IPS DF 19.7 (cell line): ENCODE measurements around the gene CCDC87.
"Not testable (repeated sequence)": the region's sequence is repeated elsewhere in the genome, so short reads cannot be mapped to it uniquely, and the experiment has no call there.

Experiments used
- DNase-seq: peaks from one replicate; pipeline ENCODE4 v3.0.0-alpha.2; 2013; ENCODE audit warnings: low read depth, low spot score

Gene CCDC87

DNA sequence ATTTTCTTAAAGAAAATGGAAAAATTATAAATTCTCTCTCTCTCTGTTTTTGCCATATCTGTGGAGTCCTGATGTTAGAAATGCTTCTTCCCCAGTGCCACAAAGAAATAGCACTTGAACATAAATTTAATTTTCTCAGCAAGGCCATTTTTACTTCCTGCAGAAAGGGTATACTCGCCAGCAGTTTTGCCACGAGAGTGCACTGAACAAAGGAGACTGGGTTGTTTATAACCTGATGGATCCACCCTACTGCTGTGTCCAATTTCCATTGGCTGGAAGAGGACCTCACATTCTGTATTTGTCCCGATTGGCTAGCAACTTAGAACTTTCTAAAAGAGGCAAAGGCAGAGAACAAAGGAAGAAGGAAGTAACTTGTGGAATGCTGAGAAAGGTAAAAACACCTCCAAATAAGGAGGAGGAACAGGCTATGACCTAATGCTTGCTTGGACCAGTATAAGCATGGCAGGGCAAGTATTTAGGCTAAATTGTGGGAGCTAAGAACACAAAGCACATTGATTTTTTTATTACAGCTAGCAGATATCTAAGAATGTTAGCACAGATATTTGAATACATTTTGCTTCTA lies 10.2 kb downstream of the CCDC87 start:
- DNase-seq: not testable (repeated sequence)

DNA sequence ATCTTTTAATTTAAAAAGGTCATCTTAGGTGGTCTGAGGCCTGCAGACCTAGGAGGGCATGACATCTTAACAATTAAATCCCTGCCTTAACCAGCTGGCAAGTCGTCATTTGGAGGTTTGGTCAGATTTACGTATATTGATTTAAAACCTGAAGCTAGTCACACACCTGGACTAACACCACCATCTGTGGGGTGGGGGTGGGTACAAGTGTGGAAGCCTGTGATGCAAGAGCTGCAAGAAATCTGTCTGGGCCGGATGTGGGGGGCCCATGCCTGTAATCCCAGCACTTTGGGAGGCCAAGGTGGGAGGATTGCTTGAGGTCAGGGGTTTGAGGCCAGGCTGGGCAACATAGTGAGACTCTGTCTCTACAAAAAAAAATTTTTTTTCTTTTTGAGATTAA lies 11.6 kb downstream of the CCDC87 start:
- DNase-seq: no peak

DNA sequence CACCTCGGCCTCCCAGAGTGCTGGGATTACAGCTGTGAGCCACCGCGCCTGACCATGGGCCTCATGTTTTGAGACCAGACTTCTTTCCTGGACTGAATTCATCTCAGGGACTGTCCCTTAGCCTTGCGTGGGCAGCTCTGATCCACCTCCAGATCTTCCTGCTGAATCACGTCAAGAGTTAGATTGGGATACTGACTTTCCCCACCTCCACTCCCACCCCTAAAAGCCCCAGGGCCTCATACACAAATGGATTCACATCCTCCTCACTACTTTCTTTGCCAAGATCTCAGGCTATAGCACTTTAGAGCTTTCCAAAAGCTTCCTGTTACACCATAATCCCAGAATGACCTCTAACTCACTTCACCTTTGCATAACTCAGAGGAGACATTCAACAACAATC lies 12.1 kb downstream of the CCDC87 start:
- DNase-seq: no peak

DNA sequence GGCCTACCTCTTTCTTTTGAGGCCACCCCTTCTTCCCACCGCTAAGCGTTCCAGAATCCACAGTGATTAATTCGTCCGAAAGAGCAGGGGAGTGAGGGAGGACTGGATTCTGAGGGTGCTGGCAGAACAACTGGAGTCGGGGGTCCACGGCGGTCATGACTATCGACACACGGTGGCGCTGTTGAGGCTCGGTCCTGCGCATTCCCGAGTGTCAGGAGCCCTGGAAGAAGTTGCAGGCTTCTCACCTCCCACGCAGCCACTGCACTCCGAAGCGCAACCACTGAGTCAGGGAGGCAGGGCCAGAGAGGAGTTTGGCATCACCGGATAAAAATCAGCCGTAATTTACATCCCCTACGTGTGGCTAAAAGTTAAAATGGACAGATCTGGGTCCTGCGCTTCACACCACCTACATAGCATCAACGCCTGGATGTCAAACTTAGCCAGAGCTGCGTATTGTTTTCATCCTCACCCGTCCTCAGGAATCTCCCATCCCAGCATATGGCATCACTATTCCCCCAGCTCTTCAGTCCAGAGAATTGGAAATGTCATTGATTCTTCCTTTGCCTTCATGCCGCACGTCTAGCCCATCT lies 13.8 kb downstream of the CCDC87 start:
- peak; percentile 47 for DNase-seq

DNA sequence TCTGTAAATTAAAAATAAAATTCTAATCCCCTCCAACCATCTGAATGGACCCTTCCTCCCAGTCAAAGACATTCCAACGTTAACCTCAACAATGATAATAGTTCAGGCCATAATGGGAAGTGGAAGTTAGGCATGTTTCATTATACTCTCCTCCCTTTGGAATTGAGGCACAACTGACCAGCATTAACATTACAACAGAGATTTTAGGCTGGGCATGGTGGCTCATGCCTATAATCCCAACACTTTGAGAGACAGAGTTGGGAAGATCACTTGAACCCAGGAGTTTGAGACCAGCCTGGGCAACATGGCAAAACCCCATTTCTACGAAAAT lies 22.0 kb downstream of the CCDC87 start:
- no peak for DNase-seq

DNA sequence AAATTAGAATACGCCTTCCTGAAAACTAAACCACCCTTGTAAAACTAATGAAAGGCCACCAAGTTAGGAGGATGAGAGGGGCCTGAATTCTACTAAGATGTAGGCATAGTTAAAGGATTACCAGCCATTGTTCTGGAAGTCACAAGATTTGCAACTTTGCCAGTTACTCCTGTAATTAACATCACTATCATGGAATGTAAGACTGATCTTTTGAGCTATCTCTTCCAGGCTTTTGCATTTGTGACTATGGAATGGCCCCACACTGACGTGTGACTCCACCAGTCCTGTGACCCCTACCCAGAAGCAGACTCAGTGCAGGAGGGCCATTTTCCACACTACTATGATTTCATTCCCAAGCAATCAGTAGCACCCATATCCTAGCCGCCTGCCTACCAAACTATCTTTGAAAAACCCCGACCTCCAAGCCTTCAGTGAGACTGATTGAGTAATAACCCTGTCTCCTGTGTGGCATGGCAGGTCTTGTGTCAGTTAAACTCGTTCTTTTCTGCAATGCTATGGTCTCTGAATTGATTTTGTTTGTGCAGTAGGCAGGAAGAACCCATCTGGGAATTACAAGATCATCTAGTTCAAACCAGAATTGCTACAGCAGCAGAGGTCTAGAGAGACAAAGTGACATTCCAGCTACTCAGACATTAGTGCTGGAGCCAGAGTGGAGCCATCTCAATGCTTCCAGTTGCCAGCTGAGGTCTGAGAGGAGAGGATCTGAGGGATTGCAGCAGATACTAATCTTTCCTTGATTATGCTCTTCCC lies 22.6 kb downstream of the CCDC87 start:
- no peak for DNase-seq

DNA sequence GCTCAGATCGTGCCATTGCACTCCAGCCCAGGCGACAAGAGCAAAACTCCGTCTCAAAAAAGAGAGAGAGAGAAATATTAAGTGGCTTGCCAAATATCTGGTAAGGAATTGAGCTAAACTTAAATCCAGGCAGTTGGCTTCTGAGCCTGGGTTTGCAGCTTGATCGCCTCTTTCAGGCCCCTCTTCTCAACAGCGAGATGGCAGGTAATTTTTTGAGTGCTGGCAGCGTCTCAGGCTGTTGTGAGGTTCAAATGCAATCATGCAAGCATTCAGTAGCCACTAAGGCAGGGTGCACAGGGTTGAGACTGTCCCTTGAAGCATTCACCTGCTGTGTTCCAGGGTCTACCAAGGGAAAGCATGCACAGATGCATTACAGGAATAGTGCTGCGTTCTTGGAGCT lies 23.8 kb downstream of the CCDC87 start:
- no peak for DNase-seq

DNA sequence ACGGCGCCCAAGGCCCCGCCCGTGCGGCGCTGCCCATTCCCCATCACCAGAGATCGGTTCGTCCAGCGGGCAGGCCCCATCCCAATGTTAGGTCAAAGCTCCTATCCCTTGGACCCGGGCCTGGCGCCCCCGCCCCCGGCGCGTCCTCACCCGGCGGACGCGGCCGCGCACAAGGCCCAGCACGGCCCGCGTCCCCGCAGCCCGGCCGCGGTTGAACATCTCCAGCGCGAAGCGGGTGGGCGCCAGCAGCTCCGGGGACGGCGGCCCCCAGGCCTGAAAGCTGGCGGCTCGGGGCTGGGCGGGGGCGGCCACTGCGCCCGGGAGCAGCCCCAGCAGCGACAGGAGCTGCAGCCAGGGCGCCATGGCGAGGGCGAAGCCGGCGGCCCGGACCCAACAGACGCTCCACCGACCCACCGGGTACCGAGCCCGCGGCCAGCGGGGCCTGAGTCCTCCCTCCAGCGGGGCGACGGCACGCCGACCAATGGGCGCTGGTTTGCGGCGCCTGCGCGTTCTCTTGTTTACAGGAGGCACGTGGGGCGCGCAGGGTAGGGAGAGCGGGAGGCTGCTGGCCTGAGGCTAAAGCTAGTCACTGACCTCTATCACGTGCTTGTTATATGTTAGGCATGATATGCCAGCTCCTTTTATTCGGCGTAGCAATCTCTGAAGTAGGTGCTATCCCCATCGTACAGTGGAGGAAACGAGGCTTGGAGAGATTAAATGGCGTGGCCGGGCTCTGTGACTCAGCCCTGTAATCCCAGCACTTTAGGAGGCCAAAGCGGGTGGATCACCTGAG lies 24.5 kb downstream of the CCDC87 start, which contains the start of gene CTSF:
CTSF (minus strand) TSS at position 483 of the 793 bp plus-strand sequence; CDS start at position 363, 120 bp downstream.
- DNase-seq: no peak

DNA sequence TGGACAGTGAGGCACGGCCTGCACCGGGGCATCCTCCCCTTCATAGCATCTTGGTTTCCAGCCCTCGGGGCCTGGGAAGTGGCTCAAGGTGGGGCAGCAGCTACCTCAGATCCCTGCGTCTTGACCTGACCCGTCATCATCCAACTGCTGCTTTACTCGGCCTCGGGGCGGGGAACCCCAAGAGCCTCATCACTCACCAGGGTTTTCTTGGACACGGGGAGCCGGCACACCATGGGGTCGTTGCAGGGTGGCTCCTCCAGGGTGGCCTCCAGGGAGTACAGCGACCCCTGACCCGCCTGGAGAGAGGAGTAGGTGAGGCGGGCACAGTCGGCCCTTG lies 25.1 kb downstream of the CCDC87 start:
- DNase-seq: no peak

DNA sequence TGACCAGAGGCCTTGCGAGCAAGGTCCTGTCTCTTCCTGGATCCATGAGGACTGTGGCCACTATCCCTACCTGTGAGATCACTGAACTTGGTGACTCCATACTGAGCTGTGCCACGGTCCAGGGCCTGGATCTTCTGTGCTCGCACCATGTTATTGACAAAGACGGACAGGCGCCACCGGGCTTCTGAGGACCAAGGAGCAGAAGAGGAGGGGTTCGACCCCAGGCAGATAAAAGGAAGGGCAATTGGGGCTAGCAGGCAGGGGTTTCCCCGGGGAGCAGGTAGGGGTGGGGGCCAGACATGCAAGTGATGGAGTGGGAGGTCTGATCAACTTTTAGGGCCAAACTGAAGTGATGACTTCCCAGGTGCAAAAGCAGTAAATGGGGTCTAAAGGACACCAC lies 26.6 kb downstream of the CCDC87 start:
- DNase-seq: no peak

DNA sequence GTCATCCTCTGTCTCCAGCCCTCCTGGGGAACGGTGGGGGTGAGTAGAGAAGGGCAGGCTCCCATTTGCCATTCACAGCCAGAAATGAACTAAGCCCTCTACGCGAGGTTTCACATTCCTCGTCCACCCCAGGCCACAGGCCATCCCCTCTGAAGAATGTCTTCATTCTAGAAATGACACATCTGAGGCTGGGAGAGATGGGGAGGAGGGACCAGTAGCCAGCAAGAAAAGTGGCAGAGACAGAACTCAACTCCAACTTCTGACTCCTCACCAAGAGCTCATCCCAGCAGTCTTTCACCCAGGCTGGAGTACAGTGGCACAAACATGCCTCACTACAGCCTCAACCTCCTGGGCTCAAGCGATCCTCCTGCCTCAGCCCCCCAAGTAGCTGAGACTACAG lies 27.9 kb downstream of the CCDC87 start:
- DNase-seq: no peak

DNA sequence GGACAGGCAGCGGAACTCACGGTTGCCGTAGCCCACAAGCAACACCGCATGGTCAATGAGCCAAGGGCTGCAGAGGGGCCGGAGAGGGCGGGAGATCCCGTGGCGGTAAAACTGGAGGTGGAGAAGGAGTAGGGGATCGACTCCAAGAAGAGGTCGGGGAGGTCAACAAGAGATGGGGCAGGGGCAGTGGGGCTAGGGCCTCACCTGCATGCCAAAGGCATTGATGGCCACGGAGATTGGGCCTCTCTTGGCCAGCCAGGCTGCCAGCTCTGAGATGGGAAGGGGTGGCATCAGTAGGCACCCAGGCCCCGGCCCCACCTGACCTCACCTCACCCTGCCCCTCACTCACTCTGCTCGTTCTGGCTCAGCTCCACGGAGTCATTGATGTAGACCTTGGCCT lies 28.3 kb downstream of the CCDC87 start:
- DNase-seq: no peak

DNA sequence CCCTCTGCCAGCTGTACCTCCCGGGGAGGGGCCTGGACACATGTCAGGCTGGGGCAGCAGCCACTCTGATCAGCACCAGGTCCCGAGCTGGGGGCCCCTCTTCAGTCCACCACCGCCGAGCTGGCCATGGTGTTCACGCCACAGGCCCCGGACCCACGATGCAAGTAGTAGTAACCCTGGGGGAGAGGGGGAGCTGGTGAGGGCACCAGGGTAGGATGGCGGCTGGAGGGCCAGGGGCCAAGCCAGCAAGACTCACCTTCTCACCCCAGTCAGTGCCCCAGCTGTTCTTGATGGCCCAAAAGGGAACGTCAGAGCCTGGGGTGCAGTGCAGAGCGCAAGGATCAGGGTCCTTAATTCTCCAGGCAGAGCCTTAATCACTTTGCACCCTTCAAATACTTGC lies 29.0 kb downstream of the CCDC87 start:
- DNase-seq: no peak

DNA sequence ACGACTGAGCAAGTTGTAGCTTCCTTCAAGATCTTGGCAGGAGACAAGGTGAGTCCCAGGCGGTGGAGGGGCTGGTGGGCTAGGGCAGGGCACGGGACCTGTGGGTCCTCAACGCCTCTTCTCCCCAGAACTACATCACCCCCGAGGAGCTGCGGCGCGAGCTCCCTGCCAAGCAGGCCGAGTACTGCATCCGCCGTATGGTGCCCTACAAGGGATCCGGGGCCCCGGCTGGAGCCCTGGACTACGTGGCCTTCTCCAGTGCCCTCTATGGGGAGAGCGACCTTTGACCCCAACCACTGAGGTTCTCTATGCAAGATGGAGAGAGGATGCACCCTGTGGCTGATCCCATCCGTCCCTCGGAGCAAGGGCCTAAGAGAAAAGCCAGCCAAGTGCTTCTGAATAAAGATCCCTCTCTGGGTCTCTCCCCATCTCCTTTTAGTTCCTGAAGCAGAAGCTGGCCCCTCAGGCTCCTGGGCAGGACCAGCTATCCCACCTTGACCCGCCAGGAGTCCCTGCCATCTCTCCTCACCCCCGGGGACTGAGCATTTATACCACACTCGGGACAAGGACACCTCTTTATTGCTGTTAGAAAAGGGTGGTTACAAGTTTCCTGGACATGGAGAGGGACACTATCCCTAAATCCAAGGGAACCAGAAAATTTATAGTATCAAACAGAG lies 29.8 kb downstream of the CCDC87 start:
- no peak for DNase-seq

DNA sequence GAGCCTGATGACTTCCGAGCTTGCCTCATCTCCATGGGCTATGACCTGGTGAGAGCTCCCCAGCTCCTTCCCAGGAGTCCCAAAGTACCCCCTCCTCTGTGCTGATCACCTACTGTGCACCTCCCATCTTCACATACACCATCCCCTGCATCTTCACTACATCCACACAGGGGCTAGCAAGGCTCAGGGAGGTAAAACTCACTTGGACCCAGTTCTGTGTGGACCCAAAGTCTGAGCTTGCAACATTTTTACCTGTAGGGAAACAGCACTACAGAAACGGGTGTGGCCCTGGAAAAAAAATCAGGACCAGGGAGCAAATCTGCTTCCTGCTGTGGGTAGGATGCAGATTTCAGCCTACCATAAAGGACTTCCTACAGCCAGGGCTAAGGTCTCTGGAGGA lies 30.6 kb downstream of the CCDC87 start:
- no peak for DNase-seq

DNA sequence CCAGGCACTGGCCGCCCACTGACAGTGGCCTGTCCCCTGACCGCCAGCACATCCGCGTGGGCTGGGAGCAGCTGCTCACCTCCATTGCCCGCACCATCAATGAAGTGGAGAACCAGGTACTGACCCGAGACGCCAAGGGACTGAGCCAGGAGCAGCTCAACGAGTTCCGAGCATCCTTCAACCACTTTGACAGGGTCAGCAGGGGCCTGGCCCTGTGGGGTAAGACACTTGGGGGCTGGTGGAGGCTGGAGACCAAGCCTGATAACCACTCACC lies 31.0 kb downstream of the CCDC87 start:
- no peak for DNase-seq

DNA sequence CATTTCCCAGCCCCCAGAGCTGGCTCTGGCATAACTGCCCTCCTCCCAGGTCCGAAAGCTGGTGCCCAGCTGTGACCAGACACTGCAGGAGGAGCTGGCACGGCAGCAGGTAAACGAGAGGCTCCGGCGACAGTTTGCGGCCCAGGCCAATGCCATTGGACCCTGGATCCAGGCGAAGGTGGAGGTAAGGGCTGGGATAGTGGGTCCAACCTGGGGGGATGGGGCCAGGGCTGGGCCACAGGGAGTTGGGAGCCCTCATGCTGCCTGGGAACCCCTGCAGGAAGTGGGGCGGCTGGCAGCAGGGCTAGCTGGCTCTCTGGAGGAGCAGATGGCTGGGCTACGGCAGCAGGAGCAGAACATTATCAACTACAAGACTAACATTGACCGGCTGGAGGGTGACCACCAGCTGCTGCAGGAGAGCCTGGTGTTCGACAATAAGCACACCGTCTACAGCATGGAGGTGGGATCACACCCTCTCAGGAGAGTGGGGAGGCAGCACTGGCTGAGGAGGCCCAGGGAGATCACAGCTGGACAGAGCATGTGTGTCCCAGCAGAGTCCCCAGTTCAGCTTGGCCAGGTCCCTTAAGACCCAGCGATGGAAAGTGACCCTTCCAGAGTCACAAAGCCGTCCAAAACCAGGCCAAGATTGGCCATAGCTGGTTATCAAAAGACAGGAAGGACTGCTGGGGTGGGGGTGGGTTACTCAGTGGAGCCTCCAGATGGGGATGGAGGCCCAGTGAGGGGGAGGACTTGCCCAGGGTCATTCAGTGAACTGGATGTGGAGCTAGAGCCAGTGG lies 31.5 kb downstream of the CCDC87 start:
- DNase-seq: no peak

DNA sequence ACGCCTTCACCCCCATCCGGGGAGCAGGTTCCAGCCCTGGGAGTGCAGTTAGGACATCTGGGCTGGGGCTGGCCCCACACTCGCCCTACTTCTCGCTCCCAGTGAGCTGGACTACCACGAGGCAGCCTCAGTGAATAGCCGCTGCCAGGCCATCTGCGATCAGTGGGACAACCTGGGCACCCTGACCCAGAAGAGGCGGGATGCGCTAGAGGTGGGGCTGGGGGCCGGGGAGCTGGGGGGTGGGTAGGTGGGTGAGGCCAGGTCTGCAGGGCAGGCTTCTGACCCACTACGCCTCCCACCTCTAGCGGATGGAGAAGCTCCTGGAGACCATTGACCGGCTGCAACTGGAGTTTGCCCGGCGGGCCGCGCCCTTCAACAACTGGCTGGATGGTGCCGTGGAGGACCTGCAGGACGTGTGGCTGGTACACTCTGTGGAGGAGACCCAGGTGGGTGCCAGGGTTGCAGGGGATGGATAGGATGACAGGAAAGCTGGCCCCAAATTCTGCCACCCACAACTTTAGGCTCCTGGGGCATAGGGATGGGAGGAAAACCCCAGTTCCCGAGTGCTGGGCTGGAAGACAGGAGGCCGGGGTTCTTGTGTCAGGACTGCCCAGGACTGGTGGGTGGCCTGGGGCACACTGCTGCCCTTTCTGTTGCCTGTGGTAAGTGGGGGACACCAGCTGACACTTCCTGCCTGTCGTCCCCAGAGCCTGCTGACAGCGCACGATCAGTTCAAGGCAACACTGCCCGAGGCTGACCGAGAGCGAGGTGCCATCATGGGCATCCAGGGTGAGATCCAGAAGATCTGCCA lies 32.8 kb downstream of the CCDC87 start:
- DNase-seq: no peak

DNA sequence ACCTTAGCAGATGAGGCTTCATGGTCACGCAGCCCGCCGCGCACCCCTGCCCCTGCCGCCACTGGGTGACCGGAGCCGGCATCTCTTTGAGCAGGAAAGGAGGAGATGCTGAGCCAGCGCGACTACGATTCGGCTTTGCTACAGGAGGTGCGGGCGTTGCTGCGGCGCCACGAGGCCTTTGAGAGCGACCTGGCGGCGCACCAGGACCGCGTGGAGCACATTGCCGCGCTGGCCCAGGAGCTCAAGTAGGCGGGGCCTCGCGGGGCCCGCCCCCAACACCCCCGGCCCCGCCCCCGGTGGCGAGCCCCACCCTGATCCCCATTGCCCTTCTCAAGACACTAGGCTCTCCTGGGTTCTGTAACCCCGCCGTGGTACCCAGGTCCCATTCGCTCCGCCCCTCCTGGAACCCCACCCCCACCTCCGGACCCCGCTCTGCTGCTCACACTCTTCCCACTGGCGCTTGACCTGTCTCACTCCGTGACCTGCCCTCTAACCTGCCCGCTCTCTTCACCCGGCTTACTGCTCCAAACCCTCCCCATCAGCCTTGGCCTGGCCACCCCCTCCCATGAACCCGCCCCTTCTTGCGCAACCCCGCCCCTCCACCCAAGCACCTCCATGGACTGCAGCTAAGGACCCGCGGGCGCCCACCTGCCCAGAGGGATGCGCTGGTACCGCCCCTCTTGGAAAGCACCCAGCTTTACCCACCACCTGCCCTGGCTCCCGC lies 33.6 kb downstream of the CCDC87 start:
- no peak for DNase-seq

DNA sequence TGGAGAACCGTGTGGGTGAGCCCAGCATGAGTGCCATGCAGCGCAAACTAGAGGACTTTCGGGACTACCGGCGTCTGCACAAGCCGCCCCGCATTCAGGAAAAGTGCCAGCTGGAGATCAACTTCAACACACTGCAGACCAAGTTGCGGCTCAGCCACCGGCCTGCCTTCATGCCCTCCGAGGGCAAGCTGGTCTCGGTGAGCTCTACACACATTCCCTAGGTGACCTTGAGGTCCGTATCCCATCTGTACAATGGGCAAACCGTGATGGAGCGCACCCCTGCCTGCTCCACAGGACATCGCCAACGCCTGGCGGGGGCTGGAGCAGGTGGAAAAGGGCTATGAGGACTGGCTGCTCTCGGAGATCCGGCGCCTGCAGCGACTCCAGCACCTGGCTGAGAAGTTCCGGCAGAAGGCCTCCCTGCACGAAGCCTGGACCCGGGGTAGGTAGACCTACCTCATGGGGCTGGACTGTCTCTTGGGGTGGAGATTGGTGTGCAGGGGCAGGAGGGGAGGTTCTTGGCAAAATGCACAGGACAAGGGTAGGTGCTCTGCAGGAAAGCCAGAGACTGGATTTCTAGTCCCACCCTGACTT lies 35.0 kb downstream of the CCDC87 start:
- no peak for DNase-seq
